PC-3 (cell line): ENCODE measurements around the gene SH2D3A. TPM values are rescaled to one million over a fixed set of nuclear protein-coding genes. Genes with fewer than 3 reads are reported as not detected.

ENCODE experiments used
- ATAC-seq: fragments of 200-7000 bp; cut with Tn5 transposase; 2 replicates; pipeline ENCODE4 v1.9.1; 2020; ENCODE audit warnings: mild to moderate bottlenecking, moderate library complexity
- BruUV-seq: library from RNA; stranded (reverse); fragments of 400-500 nt; replicated peaks from 2 replicates; lab custom pipeline; 2021; lab: Mats Ljungman, UMichigan
- CTCF ChIA-PET: fragments of 300-600 bp; sonication (Branson Sonifier 250); formaldehyde crosslinking; loops from one replicate; lab custom pipeline; 2022; ENCODE audit warnings: antibody characterized with exemption; lab: Charles Lee
- POLR2A ChIA-PET: fragments of 300-600 bp; sonication (Branson Sonifier 250); formaldehyde crosslinking; loops from one replicate; lab custom pipeline; 2022; ENCODE audit warnings: antibody characterized with exemption; ENCODE audit not compliant: unreplicated experiment; lab: Charles Lee
- DNase-seq: peaks from one replicate; pipeline ENCODE4 v3.0.0-alpha.2; 2015
- H2AFZ ChIP-seq: fragments of 300-600 bp; sonication (generic); 2 replicates; pipeline ENCODE4 v1.6.0; 2016; ENCODE audit warnings: antibody characterized with exemption, low read length
- H3F3A ChIP-seq: fragments of 300-600 bp; sonication (generic); one replicate; pipeline ENCODE4 v1.6.0; 2017; ENCODE audit warnings: antibody characterized with exemption, low read length, control low read depth, mild to moderate bottlenecking; ENCODE audit not compliant: unreplicated experiment
- H3K27ac ChIP-seq: fragments of 300-600 bp; sonication (generic); 2 replicates; pipeline ENCODE4 v1.5.1; 2016; ENCODE audit warnings: mild to moderate bottlenecking, low read length
- H3K27me3 ChIP-seq: fragments of 300-600 bp; sonication (generic); 2 replicates; pipeline ENCODE4 v1.6.1; 2016; ENCODE audit warnings: low read length, mixed read lengths
- H3K36me3 ChIP-seq: fragments of 300-600 bp; sonication (generic); 2 replicates; pipeline ENCODE4 v1.6.1; 2016; ENCODE audit warnings: low read depth, mixed run types, low read length, mixed read lengths
- H3K4me1 ChIP-seq: fragments of 300-600 bp; sonication (generic); 2 replicates; pipeline ENCODE4 v1.5.1; 2016; ENCODE audit warnings: low read length; ENCODE audit not compliant: insufficient read depth
- H3K4me2 ChIP-seq: fragments of 300-600 bp; sonication (generic); 2 replicates; pipeline ENCODE4 v1.6.0; 2016; ENCODE audit warnings: low read length
- H3K4me3 ChIP-seq: fragments of 300-600 bp; sonication (generic); 2 replicates; pipeline ENCODE4 v1.5.1; 2016; ENCODE audit warnings: mild to moderate bottlenecking, low read length, mixed read lengths
- H3K79me2 ChIP-seq: fragments of 300-600 bp; sonication (generic); 2 replicates; pipeline ENCODE4 v1.6.1; 2017; ENCODE audit warnings: low read length, mixed read lengths
- H3K9ac ChIP-seq: fragments of 300-600 bp; sonication (generic); 2 replicates; pipeline ENCODE4 v1.6.0; 2016; ENCODE audit warnings: mild to moderate bottlenecking, low read length
- H3K9me2 ChIP-seq: fragments of 300-600 bp; sonication (generic); replicated peaks from 2 replicates; pipeline ENCODE4 v1.6.1; 2016; ENCODE audit warnings: mixed run types, low read length, mixed read lengths
- H3K9me3 ChIP-seq: fragments of 300-600 bp; sonication (generic); 2 replicates; pipeline ENCODE4 v1.6.1; 2016; ENCODE audit warnings: low read length, mixed read lengths
- H4K20me1 ChIP-seq: fragments of 300-600 bp; sonication (generic); 2 replicates; pipeline ENCODE4 v1.6.1; 2016; ENCODE audit warnings: low read length, mixed read lengths
- CTCF ChIP-seq: fragments of 300-600 bp; sonication (generic); conservative IDR thresholded peaks from 2 replicates; pipeline ENCODE4 v1.5.1; 2017; ENCODE audit warnings: antibody characterized with exemption, low read depth, mild to moderate bottlenecking, low read length
- EZH2 ChIP-seq: fragments of 300-600 bp; sonication (generic); IDR thresholded peaks from one replicate; pipeline ENCODE4 v1.6.1; 2017; ENCODE audit warnings: antibody characterized with exemption, mild to moderate bottlenecking, low read length; ENCODE audit not compliant: unreplicated experiment
- EZH2phosphoT487 ChIP-seq: fragments of 300-600 bp; sonication (generic); IDR thresholded peaks from 2 replicates; pipeline ENCODE4 v1.6.1; 2018; ENCODE audit warnings: mild to moderate bottlenecking, antibody characterized with exemption, low read length, borderline replicate concordance
- intact Hi-C: fragments of 100-400 bp; cut with micrococcal nuclease; formaldehyde crosslinking; loops from 2 replicates; pipeline ENCODE4 v1.9.0; 2023
- total RNA-seq: library from RNA; depleted of rRNA; stranded (reverse); fragments of >200 nt; gene quantifications from 2 replicates; pipeline ENCODE4 v1.2.3, GENCODE V29; 2014

SH2D3A gene
- total RNA-seq, 1 experiment from 2014 or later, result 141 TPM

GRCh38 chr19:6740589-6741343 lies 26.5 kb downstream of the SH2D3A start:
- CTCF ChIA-PET, result no interaction called here
- DNase-seq, result peak; percentile 55

GRCh38 chr19:6739883-6740588 lies 27.2 kb downstream of the SH2D3A start:
- CTCF ChIA-PET, result interaction anchor here (0.6 kb wide), 2 partner anchors 123 to 601 kb away, joined by 3 read pairs; no protein-coding TSS in a partner anchor
- Histone ChIP-seq H3K4me2 (peak overlapping the region; percentile 88), H3K36me3 (peaks cover 13% of the 10 kb centered on the region), H3K4me3 (peak overlapping the region; percentile 86), H3K27ac (peak overlapping the region; percentile 23), H3F3A (no peaks in the 10 kb centered on the region), H3K4me1 (peaks cover 51% of the 10 kb centered on the region), H4K20me1 (no peaks in the 10 kb centered on the region), H3K9me2 (no peaks in the 10 kb centered on the region), H3K9me3 (no peaks in the 10 kb centered on the region), H3K27me3 (no peaks in the 10 kb centered on the region), H2AFZ (peak overlapping the region; percentile 72), H3K79me2 (peaks cover 50% of the 10 kb centered on the region), H3K9ac (peak overlapping the region; percentile 79)
- ATAC-seq (no peak), DNase-seq (no peak)
- intact Hi-C loops, result loop anchor here (5.0 kb wide), 1 partner anchor 128 kb away; no protein-coding TSS in a partner anchor
- POLR2A ChIA-PET, result no interaction called here
- TSS peak; percentile 47 for BruUV-seq
- TF ChIP-seq EZH2, result no peak
- no peak for TF ChIP-seq EZH2phosphoT487
- no peak for TF ChIP-seq CTCF

More at GRCh38 chr19:6740589-6741343, 26.5 kb downstream of the SH2D3A start:
- H3K9ac ChIP-seq, result peak overlapping the region; percentile 79
- peaks cover 48% of the 10 kb centered on the region for H3K79me2 ChIP-seq
- H3K4me3 ChIP-seq, result peak overlapping the region; percentile 86
- peak overlapping the region; percentile 72 for H2AFZ ChIP-seq
- TF ChIP-seq EZH2phosphoT487, result no peak
- TF ChIP-seq EZH2, result no peak
- no peak for TF ChIP-seq CTCF
- H4K20me1 ChIP-seq, result no peaks in the 10 kb centered on the region
- no TSS peak for BruUV-seq
- no peaks in the 10 kb centered on the region for H3K9me2 ChIP-seq
- peak overlapping the region; percentile 88 for H3K4me2 ChIP-seq
- peaks cover 57% of the 10 kb centered on the region for H3K4me1 ChIP-seq
- ATAC-seq, result no peak
- peaks cover 13% of the 10 kb centered on the region for H3K36me3 ChIP-seq
- H3K27ac ChIP-seq, result peak overlapping the region; percentile 23
- POLR2A ChIA-PET, result no interaction called here
- H3K9me3 ChIP-seq, result no peaks in the 10 kb centered on the region
- no peaks in the 10 kb centered on the region for H3F3A ChIP-seq
- intact Hi-C loops, result no loop called here
- H3K27me3 ChIP-seq, result no peaks in the 10 kb centered on the region
